ENCODE data around the gene RNF213.
"Not testable (repeated sequence)": the region's sequence is repeated elsewhere in the genome, so short reads cannot be mapped to it uniquely, and the experiment has no call there.

RNF213 gene

DNA sequence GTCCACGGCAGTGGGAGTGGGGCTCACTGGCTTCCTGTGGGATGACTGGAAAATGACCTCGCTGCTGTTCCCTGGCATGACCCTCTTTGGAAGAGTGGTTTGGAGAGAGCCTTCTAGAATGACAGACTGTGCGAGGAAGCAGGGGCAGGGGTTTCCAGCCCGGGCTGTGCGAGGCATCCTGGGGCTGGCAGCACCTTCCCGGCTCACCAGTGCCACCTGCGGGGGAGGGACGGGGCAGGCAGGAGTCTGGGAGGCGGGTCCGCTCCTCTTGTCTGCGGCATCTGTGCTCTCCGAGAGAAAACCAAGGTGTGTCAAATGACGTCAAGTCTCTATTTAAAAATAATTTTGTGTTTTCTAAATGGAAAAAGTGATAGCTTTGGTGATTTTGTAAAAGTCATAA, 7.8 kb upstream of the RNF213 start:
- DNase-seq (ENCODE audit: low spot score): no peak

DNA sequence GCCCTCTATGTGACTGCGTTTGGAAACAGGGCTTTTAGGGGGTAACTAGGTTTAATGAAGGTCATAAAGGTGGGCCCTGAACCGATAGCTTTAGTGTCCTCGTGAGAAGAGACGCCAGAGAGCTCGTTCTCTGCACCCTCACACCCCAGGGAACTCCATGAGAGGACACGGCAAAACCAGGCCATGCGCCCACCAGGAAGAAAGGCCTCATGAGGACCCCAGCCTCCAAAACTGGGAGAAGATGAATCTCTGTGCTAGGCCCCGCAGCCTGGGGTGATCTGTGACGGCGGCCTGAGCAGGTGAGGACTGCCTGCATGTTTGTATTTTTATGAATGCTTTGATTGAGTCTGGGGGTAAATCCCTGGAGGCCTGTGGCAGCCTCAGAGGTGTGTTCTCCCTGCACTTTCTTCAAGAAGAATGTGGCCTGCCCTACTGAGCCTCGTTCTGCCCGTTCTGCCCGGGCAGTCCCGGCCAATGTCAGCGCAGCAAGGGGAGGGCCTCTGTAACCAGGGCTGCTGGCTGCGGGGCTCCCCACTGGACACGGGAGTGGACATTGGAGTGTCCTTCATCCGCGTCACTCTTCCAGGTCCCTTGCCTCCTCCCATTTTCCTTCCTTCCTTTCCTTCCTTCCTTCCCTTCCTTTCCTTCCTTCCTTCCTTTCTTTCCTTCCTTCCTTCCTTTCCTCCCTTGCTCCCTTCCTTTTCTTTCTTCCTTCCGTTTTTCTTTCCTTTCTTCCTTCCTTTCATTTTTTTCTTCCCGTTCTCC, 6.8 kb upstream of the RNF213 start:
- DNase-seq (ENCODE audit: low spot score): no peak

DNA sequence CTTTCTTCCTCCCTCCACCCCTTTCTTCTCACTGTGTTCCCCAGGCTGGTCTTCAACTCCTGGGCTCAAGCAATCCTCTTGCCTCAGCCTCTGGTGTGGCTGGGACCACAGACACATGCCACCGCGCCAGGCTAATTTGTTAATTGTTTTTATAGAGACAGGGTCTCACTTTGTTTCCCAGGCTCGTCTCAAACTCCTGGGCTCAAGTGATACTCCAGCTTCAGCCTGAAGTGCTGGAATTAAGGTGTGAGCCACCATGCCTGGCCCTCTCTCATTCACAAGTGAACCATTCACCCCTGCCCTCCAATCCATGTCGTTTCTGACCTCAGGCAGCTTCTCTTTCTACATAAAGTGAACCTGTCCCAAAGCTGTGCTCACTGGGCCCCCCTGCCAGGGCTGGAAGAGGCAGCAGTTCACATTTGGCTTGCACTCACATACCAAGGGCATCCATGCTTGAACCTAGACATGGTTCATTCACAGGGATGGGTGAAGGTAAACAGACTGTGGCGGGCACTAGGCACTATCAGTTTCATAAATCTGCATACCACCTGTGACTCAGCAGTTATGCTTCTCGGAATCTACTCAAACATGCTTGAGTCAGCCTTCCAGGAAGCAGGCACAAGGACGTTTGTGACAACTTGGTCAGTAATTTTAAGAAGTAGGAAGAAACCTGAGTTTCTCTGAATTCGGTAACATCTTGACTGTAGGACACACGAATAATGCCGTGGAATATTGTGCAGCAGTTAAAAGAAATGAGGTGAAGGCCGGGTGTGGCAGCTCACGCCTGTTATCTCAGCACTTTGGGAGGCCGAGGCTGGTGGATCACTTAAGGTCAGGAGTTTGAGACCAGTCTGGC, 6.0 kb upstream of the RNF213 start:
- DNase-seq (ENCODE audit: low spot score): no peak

DNA sequence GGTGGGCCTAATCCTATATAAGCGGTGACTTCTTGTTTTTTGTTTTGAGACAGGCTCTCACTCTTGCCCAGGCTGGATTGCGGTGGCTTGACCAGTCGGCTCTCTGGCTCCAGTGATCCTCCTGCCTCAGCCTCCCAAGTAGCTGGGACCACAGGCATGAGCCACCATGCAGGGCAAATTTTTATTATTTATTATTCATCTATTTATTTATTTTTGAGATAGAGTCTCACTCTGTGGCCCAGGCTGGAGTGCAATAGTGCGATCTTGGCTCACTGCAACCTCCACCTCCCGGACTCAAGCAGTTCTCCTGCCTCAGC, 4.7 kb upstream of the RNF213 start:
- DNase-seq (ENCODE audit: low spot score): no peak

DNA sequence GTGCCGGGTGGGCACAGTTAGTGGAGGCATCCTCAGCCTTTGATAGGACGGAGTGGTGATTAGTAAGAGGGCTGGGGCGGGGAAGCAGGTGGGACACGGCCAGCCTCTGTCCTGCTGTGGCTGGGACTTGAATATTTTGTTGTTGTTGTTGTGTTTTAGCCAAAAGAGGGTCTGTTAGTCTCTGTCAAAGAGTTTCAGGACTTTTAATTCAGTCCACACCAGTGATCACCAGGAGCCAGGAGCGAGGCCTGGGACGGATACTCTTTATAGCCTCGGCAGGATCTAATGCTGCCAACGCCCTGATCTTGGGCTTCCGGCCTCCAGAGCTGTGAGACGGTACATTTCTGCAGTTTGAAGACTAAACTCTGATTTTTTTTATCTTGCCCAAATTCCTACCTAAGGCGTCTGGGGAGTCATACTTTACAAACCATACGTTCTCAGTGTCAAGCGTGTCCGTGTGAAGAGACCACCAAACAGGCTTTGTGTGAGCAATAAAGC, 2.9 kb upstream of the RNF213 start:
- DNase-seq (ENCODE audit: low spot score): no peak

DNA sequence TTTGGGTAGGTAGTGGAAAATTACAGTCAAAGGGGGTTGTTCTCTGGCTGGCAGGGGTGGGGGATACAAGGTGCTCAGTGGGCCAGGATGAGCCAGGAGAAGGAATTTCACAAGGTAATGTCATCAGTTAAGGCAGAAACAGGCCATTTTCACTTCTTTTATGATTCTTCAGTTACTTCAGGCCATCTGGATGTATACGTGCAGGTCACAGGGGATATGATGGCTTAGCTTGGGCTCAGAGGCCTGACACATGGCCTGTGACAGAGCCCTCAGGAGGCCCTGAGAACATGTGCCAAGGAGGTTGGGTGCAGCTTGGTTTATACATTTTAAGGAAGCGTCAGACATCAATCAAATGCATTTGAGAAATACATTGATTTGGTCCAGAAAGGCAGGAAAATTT, 2.4 kb upstream of the RNF213 start:
- not testable (repeated sequence) for DNase-seq (ENCODE audit: low spot score)

DNA sequence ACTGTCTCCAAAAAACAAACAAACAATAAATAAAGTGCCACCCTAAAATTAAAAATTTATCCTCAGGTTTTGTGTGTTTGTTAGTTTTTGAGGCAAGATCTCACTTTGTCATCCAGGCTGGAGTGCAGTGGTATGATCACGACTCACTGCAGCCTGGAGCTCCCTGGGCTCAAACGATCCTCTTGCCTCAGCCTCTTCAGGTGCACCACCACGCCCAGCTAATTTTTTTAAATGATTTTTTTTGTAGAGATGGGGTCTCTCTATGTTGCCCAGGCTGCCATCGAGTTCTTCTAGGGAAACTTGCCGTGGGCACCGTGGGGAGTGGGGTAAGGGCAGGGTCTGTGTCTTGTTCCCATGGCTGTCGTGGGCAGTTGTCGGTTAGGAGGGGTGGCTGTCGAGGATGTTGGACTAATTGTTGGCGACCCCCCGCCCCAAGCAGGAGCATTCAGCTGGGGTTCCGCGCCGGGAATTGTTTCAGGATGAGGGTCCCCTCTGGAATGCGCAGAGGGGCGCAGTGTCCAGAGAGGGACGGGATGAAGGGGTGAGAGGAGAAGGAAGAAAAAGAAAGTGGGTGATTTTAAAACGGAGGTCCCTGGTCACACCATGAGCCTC, 1.1 kb upstream of the RNF213 start:
- no peak for DNase-seq (ENCODE audit: low spot score)

DNA sequence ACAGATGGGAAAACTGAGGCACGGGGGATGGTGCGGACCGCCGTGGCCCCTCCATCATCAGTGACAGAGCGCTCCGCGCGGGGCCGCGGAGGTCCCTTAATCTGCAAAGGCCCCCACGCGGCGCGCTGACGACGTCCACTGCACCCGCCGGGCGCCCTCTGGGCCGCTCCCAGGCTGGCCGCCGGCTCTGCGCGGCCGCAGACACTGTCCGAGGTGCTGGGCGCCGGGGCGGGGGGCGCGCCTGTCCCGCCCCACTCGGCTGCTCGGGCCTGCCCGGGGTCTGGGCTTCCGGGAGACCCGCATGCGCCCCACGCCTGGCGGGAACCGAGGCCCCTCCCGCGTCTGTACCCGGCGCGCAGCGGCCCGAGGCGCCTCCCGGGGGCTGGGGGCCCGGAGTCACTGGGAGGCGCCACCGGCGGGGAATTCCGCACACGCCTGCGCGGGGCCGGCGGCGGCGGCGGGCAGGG, 550 bp upstream of the RNF213 start:
- peak; percentile 53 for DNase-seq (ENCODE audit: low spot score)

DNA sequence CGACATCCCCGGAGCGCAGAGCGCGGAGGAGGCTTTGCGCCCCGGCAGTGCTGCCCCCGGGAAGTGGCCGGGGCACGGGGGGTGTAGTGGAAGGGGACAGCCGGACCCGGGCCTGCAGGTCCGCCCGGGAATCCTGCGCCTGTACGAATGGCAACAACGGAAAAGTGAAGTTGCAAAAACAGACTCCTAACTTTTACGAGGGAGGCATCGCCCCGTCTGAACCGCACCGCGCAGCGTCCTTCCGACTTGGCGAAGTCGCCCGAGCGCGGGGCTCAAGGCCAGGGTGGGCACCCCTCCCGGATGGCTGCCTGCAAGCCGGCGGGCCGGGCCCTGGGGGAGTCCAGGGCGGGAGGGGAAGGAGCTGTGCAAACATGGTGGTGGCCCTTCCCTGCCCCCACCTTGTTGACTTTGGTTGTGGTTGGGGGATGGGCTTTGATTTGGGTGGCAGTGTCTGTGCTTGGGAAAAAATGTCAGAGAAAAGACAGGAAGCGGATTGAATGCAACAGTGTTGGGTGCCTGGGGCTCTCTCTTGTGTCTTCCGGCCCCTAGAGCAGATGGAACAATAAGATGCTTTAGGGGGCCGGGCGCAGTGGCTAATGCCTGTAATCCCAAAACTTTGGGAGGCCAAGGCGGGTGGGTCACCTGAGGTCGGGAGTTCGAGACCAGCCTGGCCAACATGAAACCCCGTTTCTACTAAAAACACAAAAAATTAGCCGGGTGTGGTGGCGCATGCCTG, 675 bp downstream of the RNF213 start:
- peak; percentile 32 for DNase-seq (ENCODE audit: low spot score)

DNA sequence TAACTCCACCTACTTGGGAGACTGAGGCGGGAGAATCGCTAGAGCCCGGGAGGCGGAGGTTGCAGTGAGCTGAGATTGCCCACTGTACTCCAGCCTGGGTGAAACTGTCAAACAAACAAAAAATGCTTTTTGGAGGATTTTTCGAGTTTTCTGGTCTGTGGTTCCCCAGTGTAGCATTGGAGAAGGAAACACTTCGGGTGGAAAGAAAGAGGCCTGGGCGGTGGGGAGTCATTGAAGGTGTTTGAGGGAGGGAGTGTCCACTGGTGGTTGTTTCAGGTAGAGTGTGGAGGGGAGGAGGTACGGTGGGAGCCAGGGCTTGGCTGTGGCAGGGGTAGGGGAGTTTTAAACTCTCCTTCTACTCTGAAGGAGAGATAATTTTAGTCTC, 1.2 kb downstream of the RNF213 start:
- no peak for DNase-seq (ENCODE audit: low spot score)

DNA sequence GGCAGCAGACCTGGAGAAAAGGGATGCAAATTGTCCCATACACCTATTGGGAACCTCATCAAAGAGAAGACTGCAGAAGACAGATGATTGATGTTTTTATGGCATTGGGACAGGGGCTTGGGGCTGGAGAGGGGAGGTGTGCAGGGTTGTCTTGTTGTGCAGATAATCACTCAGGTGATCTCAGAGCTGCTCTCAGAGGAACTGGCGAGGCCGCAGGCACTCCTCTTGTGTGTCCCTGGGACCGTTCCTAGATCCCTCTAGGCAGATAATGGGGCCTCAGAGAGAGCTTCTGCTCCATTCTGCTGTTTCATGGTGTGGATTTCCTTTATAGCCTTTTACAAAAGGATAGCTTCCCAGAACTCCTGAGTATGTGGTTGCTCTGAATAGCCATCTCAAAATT, 1.6 kb downstream of the RNF213 start:
- no peak for DNase-seq (ENCODE audit: low spot score)

DNA sequence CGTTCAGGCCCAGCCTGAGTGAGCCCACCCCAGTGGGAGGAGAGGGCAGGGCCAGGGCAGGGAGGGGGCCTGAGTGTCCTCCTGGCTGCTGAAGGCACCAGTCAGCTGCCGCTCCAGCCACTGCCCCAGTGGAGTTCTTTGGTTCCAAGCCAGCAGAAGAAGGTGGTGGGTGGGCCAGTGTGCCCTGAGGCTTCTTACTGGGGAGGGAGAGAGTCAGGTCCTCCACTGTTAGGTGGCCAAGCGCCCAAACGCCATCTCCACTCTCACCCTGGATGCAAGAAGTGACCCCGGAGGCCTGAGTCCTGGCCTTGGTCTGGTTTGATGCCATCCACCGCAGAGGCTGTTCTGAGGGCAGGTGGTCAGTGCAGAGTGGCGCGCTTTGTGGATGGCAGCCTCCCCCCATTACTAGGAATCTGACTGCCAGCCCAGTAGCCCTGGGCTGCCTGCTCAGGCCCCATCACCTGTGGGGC, 2.2 kb downstream of the RNF213 start:
- no peak for DNase-seq (ENCODE audit: low spot score)

DNA sequence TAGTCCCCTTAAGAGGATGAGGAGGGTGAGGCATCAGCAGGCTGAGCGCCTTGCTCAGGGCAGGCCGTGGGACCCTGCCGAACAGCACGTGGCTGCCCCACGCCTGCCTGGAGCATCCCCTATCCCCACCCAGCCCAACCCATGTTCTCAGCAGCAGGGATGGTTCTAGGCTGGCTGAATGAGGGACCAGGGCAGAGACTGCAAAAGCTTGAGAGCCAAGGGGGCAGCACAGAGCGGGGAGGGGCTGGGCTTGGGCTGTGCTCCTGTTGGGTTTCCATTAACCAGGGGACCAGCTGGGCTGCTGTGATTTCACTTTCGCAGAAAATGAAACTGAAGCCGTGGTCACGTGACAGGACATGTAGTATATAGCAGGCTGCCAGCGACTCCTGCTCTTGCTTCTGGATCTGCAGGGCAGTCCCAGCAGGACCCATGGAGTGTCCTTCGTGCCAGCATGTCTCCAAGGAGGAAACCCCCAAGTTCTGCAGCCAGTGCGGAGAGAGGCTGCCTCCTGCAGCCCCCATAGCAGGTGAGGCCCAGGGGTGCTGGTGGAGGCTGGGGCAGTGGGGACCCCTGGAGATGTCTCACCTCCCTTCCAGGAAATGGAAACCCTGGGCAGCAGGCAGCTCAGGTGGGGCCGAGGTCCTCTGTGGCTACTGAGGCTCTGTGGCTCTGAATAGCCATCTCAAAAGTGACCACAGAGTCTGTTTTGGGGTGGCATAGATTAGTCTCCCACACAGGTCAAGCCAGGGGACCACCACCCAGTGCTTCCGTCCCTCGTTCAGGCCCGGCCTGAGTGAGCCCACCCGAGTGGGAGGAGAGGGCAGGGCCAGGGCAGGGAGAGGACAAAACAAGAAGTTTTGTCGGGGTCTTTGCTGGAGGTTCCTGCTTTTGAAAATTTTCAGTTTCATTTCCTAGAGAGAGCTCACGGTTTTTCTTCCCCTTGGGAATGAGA, 2.9 kb downstream of the RNF213 start:
- DNase-seq (ENCODE audit: low spot score): no peak

DNA sequence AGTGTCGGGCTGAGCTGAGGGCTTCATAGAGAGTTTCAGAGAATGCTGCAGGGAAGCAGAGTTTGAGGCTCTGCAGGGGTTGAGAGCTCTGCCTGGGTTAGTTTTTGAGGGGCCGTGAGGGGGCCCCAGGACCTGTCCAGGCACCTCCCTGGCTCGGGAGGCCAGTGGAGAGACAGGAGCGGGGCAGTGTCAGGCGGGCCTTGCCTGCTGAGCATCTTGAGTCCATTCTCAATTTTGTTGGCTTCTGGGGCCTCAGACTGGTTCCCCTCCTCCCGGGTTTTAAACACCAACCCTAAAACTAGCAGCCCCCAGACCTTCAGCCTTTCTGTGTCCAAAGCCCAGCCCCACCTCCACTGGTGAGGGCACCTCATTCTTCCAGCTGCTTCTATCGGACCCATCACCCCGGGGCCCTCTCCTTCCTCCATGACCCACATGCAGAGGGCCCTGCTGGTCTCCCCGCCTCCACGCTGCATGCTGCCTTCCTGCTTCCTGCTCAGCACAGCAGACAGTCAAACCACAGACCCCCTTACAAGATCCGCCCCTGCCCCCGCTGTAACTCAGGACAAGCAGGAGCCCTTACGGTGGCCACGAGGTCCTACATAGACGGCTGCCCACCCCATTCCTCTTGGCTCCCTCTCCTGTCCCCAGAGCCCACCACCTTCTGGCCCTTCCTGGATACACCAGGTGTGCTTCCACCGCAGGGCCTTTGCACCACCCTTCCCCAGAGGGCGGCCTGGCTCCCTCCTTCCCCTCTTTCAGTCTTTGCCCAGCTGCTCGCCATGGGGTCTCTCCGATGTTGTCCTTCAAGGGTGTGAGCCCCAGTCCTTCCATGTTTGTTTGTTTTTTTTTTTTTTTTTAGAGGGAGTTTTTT, 3.8 kb downstream of the RNF213 start:
- no peak for DNase-seq (ENCODE audit: low spot score)

DNA sequence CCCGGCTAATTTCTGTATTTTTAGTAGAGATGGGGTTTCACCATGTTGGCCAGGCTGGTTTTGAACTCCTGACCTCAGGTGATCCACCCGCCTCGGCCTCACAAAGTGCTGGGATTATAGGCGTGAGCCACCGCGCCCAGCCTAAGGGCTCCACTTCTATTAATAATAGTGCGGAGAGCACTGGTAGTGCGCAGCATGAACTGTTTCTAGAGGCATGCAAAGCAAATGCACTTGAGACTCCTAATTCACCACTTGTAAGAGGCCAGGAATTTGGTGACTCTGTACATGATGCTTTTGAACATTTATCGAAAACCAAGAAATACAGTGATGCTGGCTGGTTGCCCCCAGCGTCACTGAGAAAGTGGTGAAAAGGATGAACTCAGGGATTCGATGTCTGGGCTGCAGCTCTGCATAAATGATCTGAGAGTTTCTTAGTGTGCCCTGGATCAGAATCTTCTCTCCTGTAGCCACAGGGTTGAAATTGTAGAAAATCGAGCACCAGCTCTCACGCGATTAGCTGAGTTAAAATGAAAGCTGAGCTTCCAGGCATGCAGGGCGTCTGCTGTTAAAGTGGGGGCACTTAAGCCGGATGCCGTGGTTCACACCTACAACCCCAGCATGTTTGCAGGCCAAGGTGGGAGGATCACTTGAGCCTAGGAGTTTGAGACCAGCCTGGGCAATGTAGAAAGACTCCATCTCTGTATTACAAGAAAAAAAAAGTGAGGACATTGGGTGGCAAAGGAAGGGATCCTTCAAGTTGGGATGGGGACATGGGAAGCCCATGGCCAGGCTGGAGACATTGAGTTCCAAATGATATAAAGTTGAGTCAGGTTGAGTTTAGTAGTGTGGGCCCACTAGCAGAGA, 4.8 kb downstream of the RNF213 start:
- no peak for DNase-seq (ENCODE audit: low spot score)

DNA sequence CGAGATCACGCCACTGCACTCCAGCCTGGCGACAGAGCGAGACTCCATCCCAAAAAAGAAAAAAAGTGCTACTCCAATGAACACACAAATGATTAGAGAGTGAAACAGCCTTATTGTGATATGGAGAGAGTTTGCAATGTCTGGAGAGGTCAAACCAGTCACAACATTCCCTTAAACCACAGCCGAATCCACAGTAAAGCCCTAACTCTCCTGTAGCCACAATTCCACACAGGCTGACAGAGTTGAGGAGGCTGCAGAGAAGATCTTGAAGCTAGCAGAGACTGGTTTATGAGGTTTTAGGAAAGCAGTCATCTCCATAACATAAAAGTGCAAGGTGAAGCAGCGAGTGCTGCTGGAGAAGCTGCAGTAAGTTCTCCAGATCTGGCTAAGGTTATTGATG, 6.7 kb downstream of the RNF213 start:
- DNase-seq (ENCODE audit: low spot score): no peak

DNA sequence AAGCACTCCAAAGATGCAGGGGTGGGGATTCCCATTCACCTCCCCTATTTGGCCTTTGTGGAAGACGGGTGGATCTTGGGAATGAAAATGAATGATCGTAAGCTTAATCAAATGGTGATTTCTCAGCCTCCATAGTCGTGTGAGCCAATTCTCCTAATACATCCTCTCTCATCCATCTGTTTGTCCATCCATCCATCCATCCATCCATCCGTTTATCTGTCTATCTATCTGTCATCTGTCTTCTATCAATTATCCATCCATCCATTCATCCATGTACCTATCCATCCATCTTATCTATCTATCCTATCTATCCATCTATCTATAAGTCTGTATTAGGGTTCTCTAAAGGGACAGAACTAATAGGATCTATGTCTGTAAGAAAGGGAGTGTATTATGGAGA, 7.8 kb downstream of the RNF213 start:
- no peak for DNase-seq (ENCODE audit: low spot score)

DNA sequence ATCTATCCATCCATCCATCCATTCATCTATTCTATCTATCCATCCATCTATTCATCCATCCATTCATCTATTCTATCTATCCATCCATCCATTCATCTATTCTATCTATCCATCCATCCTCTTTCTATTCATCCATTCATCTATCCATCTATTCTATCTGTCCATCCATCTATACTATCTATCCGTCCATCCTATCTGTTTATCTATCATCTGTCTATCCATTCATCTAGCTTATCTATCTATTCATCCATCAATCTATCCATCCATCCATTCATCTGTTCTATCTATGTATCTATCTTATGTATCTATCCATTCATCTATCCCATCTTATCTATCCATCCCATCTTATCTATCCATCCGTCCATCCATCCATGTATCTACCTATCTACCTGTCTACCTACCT, 8.8 kb downstream of the RNF213 start:
- DNase-seq (ENCODE audit: low spot score): no peak

DNA sequence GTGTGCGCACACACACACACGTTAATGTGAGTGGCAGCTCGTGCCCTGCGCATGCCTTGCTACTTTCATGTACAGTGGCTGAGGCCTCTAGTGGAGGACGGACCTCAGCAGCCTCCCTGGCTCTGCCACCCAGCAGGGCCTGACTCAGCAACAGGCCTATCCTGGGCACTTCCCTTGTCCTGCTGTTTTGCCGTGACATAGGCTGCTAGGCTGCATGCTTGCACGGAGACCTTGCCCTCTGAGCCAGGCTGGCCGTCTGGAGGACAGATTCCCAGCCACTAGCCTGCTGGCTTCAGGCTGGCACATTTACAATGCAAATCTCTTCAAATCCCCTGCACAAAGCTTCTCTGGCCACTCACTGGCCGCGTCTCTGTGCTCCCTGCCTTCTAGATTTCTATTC, 9.5 kb downstream of the RNF213 start:
- DNase-seq (ENCODE audit: low spot score): no peak

Data from putamen (tissue), 1 donor.